GM12878 (cell line): Measurements from ENCODE around the gene RPL36.

Source experiments
- CHD1 ChIP-seq: IDR thresholded peaks from 2 replicates; pipeline ENCODE4 v1.6.1; 2012; ENCODE audit warnings: low read depth, low read length, improper control_type of control experiment
- CTCF ChIP-seq, 3 experiments: IDR thresholded peaks in 2 of 3; conservative IDR thresholded peaks in 1 of 3; 2 replicates each; pipeline ENCODE4 v1.5.1; 2011; ENCODE audit warnings: low read depth in 3 of 3, low read length in 3 of 3, mild to moderate bottlenecking in 3 of 3, control low read depth in 2 of 3, moderate library complexity in 2 of 3, inconsistent platforms in 1 of 3, mixed read lengths in 1 of 3; ENCODE audit not compliant: control insufficient read depth in 2 of 3, insufficient read depth in 1 of 3; ENCODE audit errors: extremely low read depth in 1 of 3
- SIN3A ChIP-seq: IDR thresholded peaks from 2 replicates; pipeline ENCODE4 v1.6.1; 2012; ENCODE audit warnings: low read depth, low read length, improper control_type of control experiment
- SMC3 ChIP-seq: IDR thresholded peaks from 2 replicates; pipeline ENCODE4 v1.6.1; 2011; ENCODE audit warnings: low read length, improper control_type of control experiment, borderline replicate concordance
- USF1 ChIP-seq: IDR thresholded peaks from 2 replicates; pipeline ENCODE4 v1.6.1; 2011; ENCODE audit warnings: borderline replicate concordance, low read depth, mild to moderate bottlenecking, moderate library complexity, mixed read lengths, low read length; ENCODE audit not compliant: insufficient read depth; ENCODE audit errors: extremely low read length
- ZNF24 ChIP-seq: fragments of 450-650 bp; IDR thresholded peaks from 2 replicates; pipeline ENCODE4 v1.6.1; 2017; ENCODE audit warnings: antibody characterized with exemption, mild to moderate bottlenecking
- ZNF622 ChIP-seq: fragments of 450-650 bp; IDR thresholded peaks from 2 replicates; pipeline ENCODE4 v1.6.1; 2017; ENCODE audit warnings: mild to moderate bottlenecking, inconsistent platforms

- no peak for TF ChIP-seq CHD1
- no peak for TF ChIP-seq CTCF (IDR thresholded peaks at IDR 0.05 in 2 of 3, conservative IDR thresholded peaks at IDR 0.05 in 1 of 3; ENCODE audit: control insufficient read depth in 2 of 3, extremely low read depth in 1 of 3, insufficient read depth in 1 of 3, low read depth in 3 of 3, low read length in 3 of 3)
- no peak for TF ChIP-seq USF1
- no peak for TF ChIP-seq SIN3A
- TF ChIP-seq ZNF24 = no peak
- no peak for TF ChIP-seq SMC3
- no peak for TF ChIP-seq ZNF622
These were observed 20.9 kb upstream of the RPL36 start for GRCh38 chr19:5669212-5669611.
